ENCODE measurements around the gene TOX2.

Gene TOX2

DNA sequence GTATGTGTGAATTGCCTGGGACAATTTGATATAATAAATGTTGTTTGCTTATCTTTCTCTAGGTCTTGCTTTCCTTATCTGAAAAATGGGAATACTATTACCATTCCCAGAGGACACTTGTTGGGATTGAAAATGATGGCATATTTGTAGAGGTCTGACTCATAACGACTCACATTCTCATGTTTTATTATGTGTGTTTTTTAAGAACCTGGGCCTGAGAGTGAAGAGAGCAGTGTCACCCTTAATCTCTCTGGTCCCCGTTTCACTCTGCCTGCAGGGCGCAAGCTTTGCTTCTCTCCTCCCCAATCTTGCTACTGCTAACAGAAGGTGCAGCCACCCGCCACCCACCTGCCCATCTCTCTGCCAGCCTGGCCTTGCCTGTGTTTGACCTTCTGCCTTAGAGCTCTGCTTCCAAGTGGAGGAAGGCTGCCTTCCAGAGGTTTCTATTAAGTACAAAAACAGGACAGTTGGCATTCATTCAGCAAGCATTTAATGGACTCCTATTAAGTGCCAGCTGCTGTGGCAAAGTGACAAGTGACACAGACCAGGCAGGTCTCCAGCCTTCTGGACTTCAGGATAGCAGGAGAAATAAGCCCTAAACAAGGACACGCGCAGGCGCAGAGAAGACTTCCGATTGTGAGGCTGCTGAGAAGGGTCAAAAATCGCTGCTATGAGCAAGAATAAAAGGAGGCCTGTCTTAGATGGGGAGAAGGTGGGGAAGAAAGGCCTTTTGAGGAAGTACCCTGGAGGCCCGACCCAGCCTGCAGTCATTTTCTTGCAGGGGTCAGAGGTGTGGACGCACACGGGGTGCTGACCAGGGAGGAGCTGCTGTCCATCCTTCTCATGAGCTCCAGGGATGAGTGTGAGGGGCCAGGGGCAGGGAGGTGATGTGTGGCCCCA, 159.8 kb downstream of the TOX2 start:
- Mint-ChIP-seq H3K27me3 (ENCODE audit: low read depth) (peaks cover 18% of the 10 kb centered on the region), H3K4me1 (no peaks in the 10 kb centered on the region), H3K27ac (no peak overlapping the region), H3K36me3 (ENCODE audit: low read depth) (no peaks in the 10 kb centered on the region), H3K9me3 (no peaks in the 10 kb centered on the region), H3K4me3 (no peak overlapping the region)
- TF ChIP-seq, protein P1, sequence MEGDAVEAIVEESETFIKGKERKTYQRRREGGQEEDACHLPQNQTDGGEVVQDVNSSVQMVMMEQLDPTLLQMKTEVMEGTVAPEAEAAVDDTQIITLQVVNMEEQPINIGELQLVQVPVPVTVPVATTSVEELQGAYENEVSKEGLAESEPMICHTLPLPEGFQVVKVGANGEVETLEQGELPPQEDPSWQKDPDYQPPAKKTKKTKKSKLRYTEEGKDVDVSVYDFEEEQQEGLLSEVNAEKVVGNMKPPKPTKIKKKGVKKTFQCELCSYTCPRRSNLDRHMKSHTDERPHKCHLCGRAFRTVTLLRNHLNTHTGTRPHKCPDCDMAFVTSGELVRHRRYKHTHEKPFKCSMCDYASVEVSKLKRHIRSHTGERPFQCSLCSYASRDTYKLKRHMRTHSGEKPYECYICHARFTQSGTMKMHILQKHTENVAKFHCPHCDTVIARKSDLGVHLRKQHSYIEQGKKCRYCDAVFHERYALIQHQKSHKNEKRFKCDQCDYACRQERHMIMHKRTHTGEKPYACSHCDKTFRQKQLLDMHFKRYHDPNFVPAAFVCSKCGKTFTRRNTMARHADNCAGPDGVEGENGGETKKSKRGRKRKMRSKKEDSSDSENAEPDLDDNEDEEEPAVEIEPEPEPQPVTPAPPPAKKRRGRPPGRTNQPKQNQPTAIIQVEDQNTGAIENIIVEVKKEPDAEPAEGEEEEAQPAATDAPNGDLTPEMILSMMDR (IDR thresholded peaks at IDR 0.05; ENCODE audit: unreplicated experiment in 3 of 3): no peak

DNA sequence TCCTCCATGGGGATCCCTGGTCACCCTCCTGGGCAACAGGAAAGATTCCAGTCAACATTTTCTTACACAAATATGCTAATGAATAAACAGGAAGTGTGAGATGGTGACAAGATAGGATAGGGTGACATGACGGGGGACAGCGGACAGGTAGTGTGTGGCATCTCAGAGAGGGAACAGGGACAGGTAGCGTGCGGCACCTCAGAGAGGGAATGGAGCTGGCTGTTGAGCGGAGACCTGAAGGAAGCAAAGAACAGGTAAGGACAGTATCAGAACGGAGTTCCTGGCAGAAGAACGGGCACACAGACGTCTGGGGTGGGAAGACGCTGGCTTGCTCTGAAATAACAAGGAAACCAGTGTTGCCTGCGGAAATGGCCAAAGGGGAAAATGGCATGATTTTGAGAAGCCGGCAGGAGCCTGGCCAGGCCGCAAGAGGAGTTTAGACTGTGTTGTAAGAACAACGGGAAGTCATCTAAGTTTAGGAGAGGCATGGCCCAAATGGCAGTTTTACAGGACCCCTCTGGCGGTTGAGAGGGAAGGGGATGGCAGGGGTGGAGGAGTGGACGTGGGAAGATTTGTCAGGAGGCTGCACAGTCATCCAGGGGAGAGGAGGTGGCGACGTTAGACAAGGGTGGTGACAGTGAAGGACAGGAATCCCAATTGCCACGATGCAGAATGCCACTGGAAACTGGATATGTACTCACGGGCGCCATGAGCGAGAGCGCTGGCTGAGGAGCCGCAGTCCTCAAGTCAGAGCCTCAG, 160.7 kb downstream of the TOX2 start:
- H3K4me3 Mint-ChIP-seq: no peak overlapping the region
- no peaks in the 10 kb centered on the region for H3K9me3 Mint-ChIP-seq
- no peak overlapping the region for H3K27ac Mint-ChIP-seq
- no peaks in the 10 kb centered on the region for H3K4me1 Mint-ChIP-seq
- H3K27me3 Mint-ChIP-seq (ENCODE audit: low read depth): peaks cover 18% of the 10 kb centered on the region
- TF ChIP-seq, protein P1 (IDR thresholded peaks at IDR 0.05; ENCODE audit: unreplicated experiment in 3 of 3): no peak
- H3K36me3 Mint-ChIP-seq (ENCODE audit: low read depth): no peaks in the 10 kb centered on the region

DNA sequence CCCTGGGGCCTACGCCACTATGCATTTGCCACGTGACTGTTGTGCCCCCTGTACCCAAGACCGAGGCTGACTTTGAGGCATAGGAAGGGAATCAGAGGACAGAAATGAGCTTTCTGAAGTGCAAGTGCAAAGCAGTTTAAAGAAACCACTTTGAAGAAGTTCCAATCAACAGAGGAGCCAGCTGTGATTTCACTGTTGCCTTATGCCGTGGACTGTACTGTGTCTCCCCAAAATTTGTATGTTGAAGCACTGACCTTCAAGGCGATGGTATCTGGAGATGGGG, 161.2 kb downstream of the TOX2 start:
- H3K27me3 Mint-ChIP-seq (ENCODE audit: low read depth): peaks cover 18% of the 10 kb centered on the region
- TF ChIP-seq, protein P1 (IDR thresholded peaks at IDR 0.05; ENCODE audit: unreplicated experiment in 3 of 3): no peak
- H3K27ac Mint-ChIP-seq: no peak overlapping the region
- H3K4me1 Mint-ChIP-seq: no peaks in the 10 kb centered on the region
- no peaks in the 10 kb centered on the region for H3K36me3 Mint-ChIP-seq (ENCODE audit: low read depth)
- no peaks in the 10 kb centered on the region for H3K9me3 Mint-ChIP-seq
- no peak overlapping the region for H3K4me3 Mint-ChIP-seq

DNA sequence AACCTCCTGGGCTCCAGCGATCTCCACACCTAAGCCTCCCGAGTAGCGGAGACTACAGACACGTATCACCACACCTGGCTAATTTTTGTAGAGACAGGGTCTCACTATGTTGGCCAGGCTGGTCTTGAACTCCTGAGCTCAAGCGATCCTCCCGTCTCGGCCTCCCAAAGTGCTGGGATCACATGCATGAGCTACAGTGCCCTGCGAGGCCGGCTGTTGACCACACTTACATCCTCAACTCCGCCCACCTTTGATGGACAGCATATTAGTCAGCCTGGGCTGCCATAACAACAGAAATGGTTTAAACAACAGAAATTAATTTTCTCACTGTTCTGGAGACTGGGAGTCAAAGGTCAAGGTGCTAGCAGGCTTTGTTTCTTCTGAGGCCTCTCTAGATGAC, 164.6 kb downstream of the TOX2 start:
- TF ChIP-seq, protein P1 (IDR thresholded peaks at IDR 0.05; ENCODE audit: unreplicated experiment in 3 of 3): no peak
- Mint-ChIP-seq H3K36me3 (ENCODE audit: low read depth) (no peaks in the 10 kb centered on the region), H3K9me3 (no peaks in the 10 kb centered on the region), H3K27ac (no peak overlapping the region), H3K27me3 (ENCODE audit: low read depth) (peaks cover 5% of the 10 kb centered on the region), H3K4me3 (no peak overlapping the region), H3K4me1 (peaks cover 11% of the 10 kb centered on the region)

DNA sequence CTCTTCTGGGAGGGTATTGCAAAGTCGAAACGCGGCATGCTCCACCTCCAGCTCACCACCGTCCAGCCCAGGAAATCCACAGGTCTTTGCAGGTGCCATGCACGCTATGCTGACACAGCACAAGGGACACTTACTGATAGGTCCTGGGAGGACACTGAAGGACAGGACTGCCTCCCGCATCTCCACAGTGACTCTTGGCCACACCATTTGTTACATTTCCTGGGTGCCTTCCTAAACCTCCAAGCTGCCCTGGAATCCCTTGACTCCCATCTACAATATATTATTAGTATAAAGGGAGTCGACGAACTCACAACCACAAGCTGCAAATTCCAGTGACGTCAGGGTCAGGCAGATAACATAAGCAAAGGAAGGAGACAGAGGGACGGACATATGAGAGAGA, 165.4 kb downstream of the TOX2 start:
- Mint-ChIP-seq H3K4me3 (no peak overlapping the region), H3K9me3 (no peaks in the 10 kb centered on the region), H3K4me1 (peaks cover 11% of the 10 kb centered on the region), H3K27ac (no peak overlapping the region), H3K36me3 (ENCODE audit: low read depth) (no peaks in the 10 kb centered on the region), H3K27me3 (ENCODE audit: low read depth) (peaks cover 5% of the 10 kb centered on the region)
- TF ChIP-seq, protein P1 (IDR thresholded peaks at IDR 0.05; ENCODE audit: unreplicated experiment in 3 of 3): no peak
